Measurements from ENCODE around the gene CYP2S1. TPM values are rescaled to one million over a fixed set of nuclear protein-coding genes. Genes with fewer than 3 reads are reported as not detected.

CYP2S1 gene
- total RNA-seq, 1 donor from 2014 or later: 7.1 TPM

GRCh38 chr19:41156207-41156606 lies 36.8 kb upstream of the CYP2S1 start:
- intact Hi-C loops (cut with DNase I): no loop called here
- TF ChIP-seq POLR2A (IDR thresholded peaks at IDR 0.05): no peak
- no peak for TF ChIP-seq POLR2AphosphoS5 (IDR thresholded peaks at IDR 0.05; ENCODE audit: insufficient read depth in 1 of 2, low read depth in 1 of 2)
- no peak for TF ChIP-seq CTCF (IDR thresholded peaks at IDR 0.05)
- Histone ChIP-seq H3K27me3 (no peaks in the 10 kb centered on the region), H3K4me1 (no peaks in the 10 kb centered on the region), H3K9me3 (no peaks in the 10 kb centered on the region), H3K36me3 (no peaks in the 10 kb centered on the region), H3K4me3 (no peak overlapping the region), H3K27ac (no peak overlapping the region)
- DNase-seq (ENCODE audit: extremely low spot score in 2 of 2): no peak

- intact Hi-C loops (cut with DNase I): no loop called here
- no peaks in the 10 kb centered on the region for H3K27me3 ChIP-seq
- H3K9me3 ChIP-seq: no peaks in the 10 kb centered on the region
- no peaks in the 10 kb centered on the region for H3K4me1 ChIP-seq
- no peak overlapping the region for H3K4me3 ChIP-seq
- no peak overlapping the region for H3K27ac ChIP-seq
- no peak for TF ChIP-seq POLR2A (IDR thresholded peaks at IDR 0.05)
- TF ChIP-seq POLR2AphosphoS5 (IDR thresholded peaks at IDR 0.05; ENCODE audit: insufficient read depth in 1 of 2, low read depth in 1 of 2): no peak
- no peak for TF ChIP-seq CTCF (IDR thresholded peaks at IDR 0.05)
- DNase-seq (ENCODE audit: extremely low spot score in 2 of 2): no peak
- H3K36me3 ChIP-seq: no peaks in the 10 kb centered on the region
Measured at GRCh38 chr19:41159881-41160280, 33.1 kb upstream of the CYP2S1 start.

GRCh38 chr19:41161903-41162302 lies 31.1 kb upstream of the CYP2S1 start:
- H3K4me1 ChIP-seq: no peaks in the 10 kb centered on the region
- H3K4me3 ChIP-seq: no peak overlapping the region
- TF ChIP-seq CTCF (IDR thresholded peaks at IDR 0.05): no peak
- no peak overlapping the region for H3K27ac ChIP-seq
- H3K36me3 ChIP-seq: no peaks in the 10 kb centered on the region
- intact Hi-C loops (cut with DNase I): no loop called here
- no peaks in the 10 kb centered on the region for H3K27me3 ChIP-seq
- H3K9me3 ChIP-seq: no peaks in the 10 kb centered on the region
- DNase-seq (ENCODE audit: extremely low spot score in 2 of 2): no peak

GRCh38 chr19:41166944-41167804 lies 25.8 kb upstream of the CYP2S1 start:
- Histone ChIP-seq H3K4me1 (no peaks in the 10 kb centered on the region), H3K9me3 (no peaks in the 10 kb centered on the region), H3K27ac (no peak overlapping the region), H3K27me3 (no peaks in the 10 kb centered on the region), H3K4me3 (no peak overlapping the region), H3K36me3 (no peaks in the 10 kb centered on the region)
- no peak for TF ChIP-seq POLR2AphosphoS5 (IDR thresholded peaks at IDR 0.05; ENCODE audit: insufficient read depth in 1 of 2, low read depth in 1 of 2)
- TF ChIP-seq POLR2A (IDR thresholded peaks at IDR 0.05): no peak
- intact Hi-C loops (cut with DNase I): no loop called here
- no peak for DNase-seq (ENCODE audit: extremely low spot score in 2 of 2)

GRCh38 chr19:41172297-41173164 lies 20.5 kb upstream of the CYP2S1 start:
- H3K4me3 ChIP-seq: no peak overlapping the region
- H3K9me3 ChIP-seq: no peaks in the 10 kb centered on the region
- H3K36me3 ChIP-seq: no peaks in the 10 kb centered on the region
- peaks cover 26% of the 10 kb centered on the region for H3K4me1 ChIP-seq
- no peaks in the 10 kb centered on the region for H3K27me3 ChIP-seq
- TF ChIP-seq CTCF (IDR thresholded peaks at IDR 0.05) (no peak), POLR2AphosphoS5 (IDR thresholded peaks at IDR 0.05; ENCODE audit: insufficient read depth in 1 of 2, low read depth in 1 of 2) (no peak), POLR2A (IDR thresholded peaks at IDR 0.05) (no peak)
- intact Hi-C loops (cut with DNase I): no loop called here
- DNase-seq (ENCODE audit: extremely low spot score in 2 of 2): no peak
- no peak overlapping the region for H3K27ac ChIP-seq

All from vagina (tissue), 2 donors.